HG03469 (cell line): ENCODE results near the gene GCNT4.
"Not testable (repeated sequence)": the region's sequence is repeated elsewhere in the genome, so short reads cannot be mapped to it uniquely, and the experiment has no call there.

Source experiments
- ATAC-seq: cut with Tn5 transposase; IDR thresholded peaks from one replicate; pipeline ENCODE4 v1.9.1; 2021; ENCODE audit warnings: mild to moderate bottlenecking, moderate library complexity, moderate number of reproducible peaks; ENCODE audit not compliant: unreplicated experiment

The GCNT4 gene

DNA sequence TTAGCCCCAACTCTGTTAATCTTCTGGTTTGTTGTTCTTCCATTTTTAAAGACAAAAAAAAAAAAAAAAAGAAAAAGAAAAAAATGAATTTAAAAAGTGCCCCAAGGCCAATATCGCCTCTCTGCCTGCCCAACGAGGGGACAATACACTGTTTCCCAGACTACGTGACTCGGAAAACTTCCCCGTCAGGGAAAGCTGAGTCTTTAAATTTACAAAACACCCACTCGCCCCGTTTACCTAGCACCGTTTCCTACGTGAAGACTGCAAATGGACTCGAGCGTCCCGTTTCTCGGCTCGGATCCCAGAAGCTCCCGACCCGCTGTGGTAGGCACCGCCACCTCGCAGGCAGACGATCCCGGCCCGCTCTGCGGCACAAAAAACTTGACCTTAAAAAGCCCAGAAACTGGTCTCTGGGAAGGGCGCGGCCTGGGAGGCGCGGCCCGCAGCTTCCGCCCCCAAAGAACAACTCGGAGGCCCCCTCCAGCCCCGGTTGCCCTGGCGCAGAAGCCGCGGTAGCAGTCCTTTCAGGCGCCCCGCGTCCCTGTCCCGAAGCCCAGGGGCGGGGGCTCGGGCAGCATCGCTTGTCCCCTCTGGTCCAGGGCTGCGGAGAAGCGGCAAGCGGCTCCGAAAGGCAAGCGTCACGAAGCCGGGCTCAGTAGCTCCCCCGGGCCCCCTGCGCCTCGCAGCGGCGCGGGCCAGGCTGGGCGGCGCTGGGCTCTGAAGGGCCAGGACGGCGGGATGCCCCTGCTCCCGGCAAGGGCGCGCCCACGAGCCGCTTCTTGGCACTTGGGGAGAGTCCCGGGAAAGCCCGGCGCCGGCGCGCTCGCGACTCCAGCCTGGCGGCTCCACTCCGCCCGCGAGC lies at the start of gene GCNT4:
Gene GCNT4 (minus strand): TSS at position 367 of the 862 bp plus-strand sequence. CDS start 22,521 bp downstream, outside the sequence.
- no peak for ATAC-seq

DNA sequence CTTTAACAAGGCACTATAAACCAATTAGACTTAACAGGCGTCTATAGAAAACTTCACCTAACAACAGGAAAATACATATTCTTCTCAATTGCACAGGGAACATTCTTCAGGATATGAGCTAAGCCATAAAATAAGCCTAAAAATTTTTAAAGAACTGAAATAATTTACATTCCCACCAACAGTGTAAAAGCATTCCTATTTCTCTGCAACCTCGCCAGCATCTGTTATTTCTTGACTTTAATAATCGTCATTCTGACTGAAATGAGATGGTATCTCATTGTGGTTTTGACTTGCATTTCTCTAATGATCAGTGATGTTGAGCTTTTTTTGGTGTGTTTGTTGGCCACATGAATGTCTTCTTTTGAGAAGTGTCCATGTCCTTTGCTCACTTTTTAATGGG lies 43.6 kb upstream of the GCNT4 start:
- ATAC-seq = not testable (repeated sequence)

GRCh38 chr5:75091597-75091996 lies 39.2 kb upstream of the GCNT4 start:
- no peak for ATAC-seq

GRCh38 chr5:75089662-75090061 lies 37.3 kb upstream of the GCNT4 start:
- no peak for ATAC-seq

DNA sequence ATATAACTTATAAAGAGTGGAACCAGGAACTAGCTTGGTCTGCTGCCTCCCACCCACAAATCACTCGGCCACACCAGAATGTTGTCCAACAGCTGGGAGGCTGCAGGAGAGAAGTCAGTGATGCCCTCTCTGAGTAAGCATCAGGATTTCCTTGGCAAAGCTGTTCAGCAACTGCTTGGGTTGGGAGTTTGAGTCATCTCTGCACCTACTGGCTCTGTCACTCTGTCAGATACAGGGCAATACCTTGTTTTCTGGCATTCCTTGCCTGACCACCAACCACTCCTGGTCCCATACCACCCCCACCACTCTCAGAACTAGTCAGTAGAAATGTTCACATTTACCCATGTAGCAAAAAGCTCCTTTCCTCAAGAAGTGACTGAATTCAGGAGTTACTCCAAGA lies 36.8 kb upstream of the GCNT4 start:
- no peak for ATAC-seq

GRCh38 chr5:75088648-75089047 lies 36.3 kb upstream of the GCNT4 start:
- ATAC-seq = no peak

DNA sequence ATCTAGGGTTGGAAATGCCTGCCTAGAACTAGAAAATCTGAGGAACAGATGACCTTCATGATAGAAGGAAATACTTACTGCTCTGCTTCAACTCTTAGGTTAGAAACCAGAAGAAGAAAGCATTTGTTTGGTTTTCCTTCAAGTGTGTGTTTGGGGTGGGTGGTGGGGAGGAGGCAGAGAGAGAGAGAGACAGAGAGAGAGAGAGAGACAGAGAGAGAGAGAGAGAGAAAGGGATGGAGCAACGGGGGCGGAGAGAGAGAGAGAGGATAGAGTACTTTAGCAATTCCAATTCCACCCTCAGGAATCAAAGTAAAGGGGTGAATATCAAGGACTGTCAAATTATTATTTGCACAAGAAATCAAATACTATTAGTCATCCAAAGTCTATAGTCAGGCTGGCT lies 29.2 kb upstream of the GCNT4 start:
- no peak for ATAC-seq

- ATAC-seq = not testable (repeated sequence)
Observed at GRCh38 chr5:75079346-75079745, 27.0 kb upstream of the GCNT4 start.

DNA sequence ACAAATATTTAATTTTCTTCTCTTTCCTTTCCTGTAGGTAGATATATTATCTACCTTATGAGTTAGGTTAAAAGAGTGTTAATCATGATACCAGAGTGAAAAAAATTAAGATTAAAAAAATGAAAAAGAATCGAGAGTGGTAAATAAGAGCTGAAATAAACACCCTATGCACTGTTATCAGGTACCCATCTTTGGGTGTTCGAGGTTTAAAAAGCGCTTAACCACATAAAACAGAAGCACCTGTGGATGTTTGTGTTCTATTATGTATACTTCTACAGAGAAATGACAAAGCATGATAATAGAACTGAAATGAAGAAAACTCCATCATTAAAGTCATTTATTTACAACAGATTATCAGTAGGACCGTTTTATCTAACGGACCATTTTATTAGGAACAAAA lies 25.7 kb upstream of the GCNT4 start:
- ATAC-seq = no peak

DNA sequence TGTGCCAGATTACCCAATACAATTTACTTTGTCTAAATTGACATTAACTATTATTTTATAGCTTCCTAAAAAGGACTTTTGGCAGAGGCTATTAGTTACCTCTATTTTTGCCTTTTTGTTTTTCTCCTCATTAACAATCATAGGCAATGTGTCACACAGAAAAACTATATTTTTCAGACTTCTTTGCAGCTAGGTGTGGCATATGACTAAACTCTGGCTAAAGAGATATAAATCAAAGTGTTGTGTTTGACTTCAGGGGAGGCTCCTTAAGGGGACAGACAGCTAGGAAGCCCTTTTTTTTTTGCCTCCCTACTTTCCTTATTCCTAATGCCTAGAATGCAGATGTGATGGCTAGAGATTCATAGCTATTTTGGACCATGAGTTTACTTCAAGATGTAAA lies 19.7 kb upstream of the GCNT4 start:
- ATAC-seq = no peak

GRCh38 chr5:75071100-75071499 lies 18.7 kb upstream of the GCNT4 start:
- no peak for ATAC-seq

GRCh38 chr5:75067434-75067833 lies 15.1 kb upstream of the GCNT4 start:
- no peak for ATAC-seq

- ATAC-seq = no peak
Observed at GRCh38 chr5:75062925-75063531, 10.7 kb upstream of the GCNT4 start.

GRCh38 chr5:75059912-75060545 lies 7.7 kb upstream of the GCNT4 start:
- ATAC-seq = no peak

GRCh38 chr5:75058986-75059535 lies 6.7 kb upstream of the GCNT4 start:
- no peak for ATAC-seq

GRCh38 chr5:75057561-75057960 lies 5.2 kb upstream of the GCNT4 start:
- ATAC-seq = no peak

DNA sequence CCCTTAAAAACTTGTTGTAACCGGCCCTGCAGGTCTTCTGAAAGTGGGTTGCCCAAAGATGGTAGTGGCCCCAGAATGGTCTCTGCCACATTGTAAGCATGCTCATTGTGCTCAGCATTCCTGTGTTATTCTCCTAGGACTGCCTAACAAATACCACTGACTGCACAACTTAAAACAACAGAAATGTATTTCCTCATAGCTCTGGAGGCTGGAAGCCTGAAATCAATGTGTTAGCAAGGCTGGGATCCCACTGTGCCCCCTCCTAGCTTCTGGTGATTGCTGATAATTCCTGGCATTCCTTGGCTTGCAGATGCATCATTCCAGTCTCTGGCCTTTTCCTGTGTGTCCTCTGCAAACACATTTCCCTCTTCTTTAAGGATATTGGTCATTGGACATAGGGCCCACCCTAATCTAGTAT lies 3.4 kb upstream of the GCNT4 start:
- no peak for ATAC-seq

DNA sequence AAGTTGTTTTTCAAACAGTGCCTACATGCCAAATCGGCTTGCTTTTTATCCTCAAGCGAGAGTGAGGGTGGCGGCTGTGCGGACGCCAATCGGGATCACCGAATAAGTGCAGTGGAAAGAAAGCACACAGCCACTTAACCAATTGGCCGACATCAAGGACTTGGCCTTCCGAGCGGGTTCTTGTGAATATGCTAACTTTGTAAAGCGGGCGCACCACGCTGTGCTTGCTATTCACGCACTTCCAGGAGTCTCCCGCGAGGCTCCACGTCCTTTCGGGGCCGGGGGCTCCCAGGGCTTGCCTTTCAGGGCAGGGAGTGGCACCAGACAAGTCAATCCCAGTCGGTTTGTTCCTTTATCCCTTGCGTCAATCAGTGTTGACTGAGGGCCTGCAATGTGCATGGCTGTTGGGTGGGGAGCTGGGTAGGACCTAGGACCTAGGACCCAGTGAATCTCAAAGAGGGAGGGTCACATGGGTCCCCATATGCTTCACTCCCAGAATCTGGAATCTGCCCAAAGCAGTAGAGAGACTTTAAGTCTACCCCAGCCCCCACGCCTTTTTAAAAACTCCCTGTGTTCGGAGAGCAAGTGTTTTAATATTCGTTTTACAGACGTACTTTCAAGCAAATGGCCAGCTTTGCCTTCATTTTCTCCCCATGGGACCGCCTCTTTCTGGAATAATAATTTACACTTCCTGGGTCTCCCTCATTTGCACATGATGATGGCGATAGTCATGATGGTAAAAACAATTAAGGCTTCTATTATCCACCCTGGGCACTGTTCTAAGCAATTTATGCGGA lies 2.0 kb upstream of the GCNT4 start:
- ATAC-seq = no peak

- no peak for ATAC-seq
Observed at GRCh38 chr5:75053304-75054133, 1.2 kb upstream of the GCNT4 start.

DNA sequence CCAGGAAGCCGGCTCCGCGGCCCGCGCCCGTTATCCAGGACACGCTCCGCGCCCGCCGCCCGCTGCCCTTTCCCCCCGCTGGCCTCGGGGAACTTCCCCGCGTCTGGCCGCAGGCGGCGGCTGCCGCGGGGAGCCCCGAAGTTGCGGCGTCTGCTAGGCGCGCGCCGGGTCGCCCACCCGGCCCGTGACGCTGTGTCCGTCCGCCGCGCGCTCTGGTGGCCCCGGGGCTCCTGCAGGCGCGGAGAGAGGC lies 621 bp upstream of the GCNT4 start:
- no peak for ATAC-seq
